ENCODE data around the gene CTNND2.

CTNND2 gene

DNA sequence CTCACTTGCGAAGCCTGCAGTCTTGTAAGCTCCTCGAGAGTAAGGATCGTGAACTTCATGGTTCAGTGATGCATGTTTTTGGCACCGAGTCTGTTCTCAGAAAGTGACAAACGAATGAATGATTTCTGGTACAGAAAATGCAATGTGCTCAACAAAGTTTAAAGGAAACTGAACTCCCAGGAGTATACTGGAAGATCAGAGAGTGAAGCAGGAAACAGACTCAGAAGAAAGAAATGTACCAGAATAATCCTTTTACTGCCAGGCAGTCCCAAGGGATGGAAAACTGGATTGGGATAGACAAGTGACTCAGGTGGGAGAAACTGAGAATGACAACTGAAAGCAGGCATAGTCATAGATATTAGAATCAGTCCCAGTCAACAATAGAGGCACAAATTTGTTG, 420.6 kb downstream of the CTNND2 start:
- TF ChIP-seq, protein P1, sequence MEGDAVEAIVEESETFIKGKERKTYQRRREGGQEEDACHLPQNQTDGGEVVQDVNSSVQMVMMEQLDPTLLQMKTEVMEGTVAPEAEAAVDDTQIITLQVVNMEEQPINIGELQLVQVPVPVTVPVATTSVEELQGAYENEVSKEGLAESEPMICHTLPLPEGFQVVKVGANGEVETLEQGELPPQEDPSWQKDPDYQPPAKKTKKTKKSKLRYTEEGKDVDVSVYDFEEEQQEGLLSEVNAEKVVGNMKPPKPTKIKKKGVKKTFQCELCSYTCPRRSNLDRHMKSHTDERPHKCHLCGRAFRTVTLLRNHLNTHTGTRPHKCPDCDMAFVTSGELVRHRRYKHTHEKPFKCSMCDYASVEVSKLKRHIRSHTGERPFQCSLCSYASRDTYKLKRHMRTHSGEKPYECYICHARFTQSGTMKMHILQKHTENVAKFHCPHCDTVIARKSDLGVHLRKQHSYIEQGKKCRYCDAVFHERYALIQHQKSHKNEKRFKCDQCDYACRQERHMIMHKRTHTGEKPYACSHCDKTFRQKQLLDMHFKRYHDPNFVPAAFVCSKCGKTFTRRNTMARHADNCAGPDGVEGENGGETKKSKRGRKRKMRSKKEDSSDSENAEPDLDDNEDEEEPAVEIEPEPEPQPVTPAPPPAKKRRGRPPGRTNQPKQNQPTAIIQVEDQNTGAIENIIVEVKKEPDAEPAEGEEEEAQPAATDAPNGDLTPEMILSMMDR (conservative IDR thresholded peaks at IDR 0.05; ENCODE audit: low read depth, low read length): no peak
- DNase-seq (ENCODE audit: low read depth): no peak
- no peak overlapping the region for H3K4me3 ChIP-seq (ENCODE audit: low read length)

DNA sequence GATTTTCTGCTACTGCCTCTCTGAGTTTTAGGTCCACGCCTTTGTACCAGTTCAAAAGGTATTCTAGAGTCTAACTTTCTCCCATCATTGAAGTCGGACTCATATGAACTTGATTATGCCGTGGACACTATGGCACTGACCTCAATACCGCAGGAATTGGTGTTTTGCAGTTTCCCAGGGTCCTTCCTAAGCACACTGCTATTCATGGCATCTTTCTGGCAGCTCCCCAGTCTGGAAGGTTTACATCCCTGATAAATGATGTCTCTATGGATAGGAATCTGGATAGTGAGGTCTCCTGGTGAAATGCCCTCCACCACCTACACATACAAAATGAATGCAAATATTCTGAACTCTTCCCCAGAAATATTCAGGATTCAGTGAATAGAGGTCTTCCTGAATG, 422.2 kb downstream of the CTNND2 start:
- TF ChIP-seq, protein P1 (conservative IDR thresholded peaks at IDR 0.05; ENCODE audit: low read depth, low read length): no peak
- DNase-seq (ENCODE audit: low read depth): no peak
- no peak overlapping the region for H3K4me3 ChIP-seq (ENCODE audit: low read length)

DNA sequence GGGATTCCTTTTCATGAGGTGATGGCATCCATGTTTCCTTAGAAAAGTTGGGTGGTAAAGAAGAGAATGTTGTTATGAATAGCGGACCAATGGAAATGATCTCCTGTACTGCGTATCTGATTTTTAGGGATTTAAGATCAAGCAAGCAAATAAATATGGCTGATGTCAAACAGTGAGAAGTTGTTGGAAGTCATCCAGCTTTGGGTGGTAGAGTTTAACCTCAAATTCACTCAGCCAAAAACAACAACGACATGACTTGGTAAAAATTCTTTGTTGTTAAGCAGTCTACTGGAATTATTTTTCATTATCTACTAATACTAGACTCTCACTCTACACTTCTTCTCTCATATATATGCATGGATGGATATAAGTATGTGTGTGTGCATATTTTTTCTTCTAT, 426.5 kb downstream of the CTNND2 start:
- no peak for DNase-seq (ENCODE audit: low read depth)
- TF ChIP-seq, protein P1 (conservative IDR thresholded peaks at IDR 0.05; ENCODE audit: low read depth, low read length): no peak
- H3K4me3 ChIP-seq (ENCODE audit: low read length): no peak overlapping the region

DNA sequence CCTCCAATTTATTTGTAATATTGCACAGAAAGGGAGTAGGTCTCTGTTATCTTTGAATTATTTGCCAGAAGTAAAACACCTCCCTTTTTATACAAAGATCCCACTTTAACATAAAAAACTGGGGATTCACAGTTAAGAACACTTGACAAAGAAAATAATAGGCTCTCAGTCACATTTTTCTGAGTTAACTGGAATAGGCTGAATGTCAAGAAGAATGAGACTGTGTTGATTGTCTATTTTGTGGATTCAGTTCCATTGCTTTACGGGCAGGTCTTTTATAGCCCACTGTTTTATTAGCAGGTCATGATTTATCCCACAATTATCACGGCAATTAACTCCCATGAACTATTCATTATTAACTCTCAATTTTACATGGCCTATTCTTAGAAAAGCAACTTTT, 427.4 kb downstream of the CTNND2 start:
- DNase-seq (ENCODE audit: low read depth): no peak
- no peak overlapping the region for H3K4me3 ChIP-seq (ENCODE audit: low read length)
- TF ChIP-seq, protein P1 (conservative IDR thresholded peaks at IDR 0.05; ENCODE audit: low read depth, low read length): no peak

DNA sequence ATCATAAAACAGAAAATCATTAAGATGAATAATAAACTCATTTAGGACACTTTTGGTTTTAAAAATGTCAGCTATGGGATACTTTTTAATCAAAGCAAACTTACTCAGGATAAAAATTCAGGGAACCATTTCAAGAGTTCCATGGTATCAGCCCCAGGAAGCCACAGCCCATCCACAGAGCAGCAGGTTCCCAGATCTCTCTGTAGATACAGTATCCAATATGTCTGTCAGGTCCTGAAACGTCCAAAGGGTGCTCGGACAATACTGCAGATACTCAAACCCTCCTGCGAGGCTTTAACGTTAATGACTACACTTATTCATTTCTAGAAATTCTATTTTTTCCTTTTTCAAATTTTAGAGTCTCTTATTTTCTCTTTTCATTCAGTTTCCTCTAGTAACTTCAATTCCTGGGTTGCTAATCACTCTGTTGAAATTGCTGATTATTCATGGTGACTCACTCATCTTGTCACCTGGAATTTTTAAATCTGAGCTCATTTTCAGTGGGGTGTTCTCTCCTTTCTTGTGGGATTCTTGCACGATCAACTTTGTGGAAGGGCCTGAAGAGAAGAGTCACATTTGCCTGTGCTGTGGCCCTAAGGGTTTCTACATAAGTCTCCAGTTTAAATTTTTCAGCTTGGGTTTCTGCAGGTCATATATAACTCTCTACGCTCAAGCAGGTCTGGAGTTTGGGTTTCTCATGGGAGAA, 435.8 kb downstream of the CTNND2 start:
- no peak for DNase-seq (ENCODE audit: low read depth)
- TF ChIP-seq, protein P1 (conservative IDR thresholded peaks at IDR 0.05; ENCODE audit: low read depth, low read length): no peak
- H3K4me3 ChIP-seq (ENCODE audit: low read length): no peak overlapping the region

DNA sequence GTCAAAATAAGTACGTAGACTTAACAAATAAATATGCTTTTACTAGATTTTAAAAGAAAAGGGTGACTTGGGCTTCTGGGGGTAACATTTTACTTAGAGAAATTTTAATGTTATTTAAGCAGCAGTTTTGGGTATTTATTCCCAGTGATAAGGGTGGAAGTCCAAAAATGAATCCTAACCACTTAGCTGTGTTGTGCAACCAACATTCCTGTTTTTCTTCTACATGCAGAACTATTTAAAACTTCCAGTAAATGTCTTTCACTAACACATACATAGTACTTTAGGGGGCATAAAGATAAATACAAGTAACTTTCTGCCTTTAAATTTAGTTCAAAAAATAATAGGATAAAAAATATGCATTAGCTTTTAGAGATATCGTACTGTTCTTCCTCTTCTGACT, 436.7 kb downstream of the CTNND2 start:
- H3K4me3 ChIP-seq (ENCODE audit: low read length): no peak overlapping the region
- DNase-seq (ENCODE audit: low read depth): no peak
- TF ChIP-seq, protein P1 (conservative IDR thresholded peaks at IDR 0.05; ENCODE audit: low read depth, low read length): no peak

DNA sequence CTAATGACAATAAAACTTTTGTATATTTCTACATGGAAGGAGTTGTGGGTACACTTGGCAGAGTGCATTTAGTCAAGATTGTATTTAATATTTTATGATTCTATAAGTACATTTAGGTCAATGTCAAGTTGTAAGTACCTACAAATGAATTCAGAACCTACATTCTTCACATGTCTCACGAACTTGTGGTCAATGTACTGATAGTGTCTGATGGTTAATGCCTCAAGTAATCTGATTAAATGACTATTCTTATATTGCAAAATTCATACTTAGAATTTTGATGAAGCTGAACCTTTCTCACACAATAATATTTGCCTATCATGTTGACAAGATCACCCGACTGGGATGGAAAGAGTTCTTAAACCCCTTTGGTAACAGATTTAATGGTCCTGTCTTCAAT, 444.5 kb downstream of the CTNND2 start:
- no peak overlapping the region for H3K4me3 ChIP-seq (ENCODE audit: low read length)
- peak; percentile 53 for DNase-seq (ENCODE audit: low read depth)
- TF ChIP-seq, protein P1 (conservative IDR thresholded peaks at IDR 0.05; ENCODE audit: low read depth, low read length): no peak

Data from retinal pigment epithelial cell (primary cell).